GM18520 (cell line): ENCODE measurements around the gene CCR5.
"Not testable (repeated sequence)": the region's sequence is repeated elsewhere in the genome, so short reads cannot be mapped to it uniquely, and the experiment has no call there.

Source experiments
- ATAC-seq: cut with Tn5 transposase; IDR thresholded peaks from one replicate; pipeline ENCODE4 v1.9.1; 2021; ENCODE audit not compliant: unreplicated experiment

The CCR5 gene

DNA sequence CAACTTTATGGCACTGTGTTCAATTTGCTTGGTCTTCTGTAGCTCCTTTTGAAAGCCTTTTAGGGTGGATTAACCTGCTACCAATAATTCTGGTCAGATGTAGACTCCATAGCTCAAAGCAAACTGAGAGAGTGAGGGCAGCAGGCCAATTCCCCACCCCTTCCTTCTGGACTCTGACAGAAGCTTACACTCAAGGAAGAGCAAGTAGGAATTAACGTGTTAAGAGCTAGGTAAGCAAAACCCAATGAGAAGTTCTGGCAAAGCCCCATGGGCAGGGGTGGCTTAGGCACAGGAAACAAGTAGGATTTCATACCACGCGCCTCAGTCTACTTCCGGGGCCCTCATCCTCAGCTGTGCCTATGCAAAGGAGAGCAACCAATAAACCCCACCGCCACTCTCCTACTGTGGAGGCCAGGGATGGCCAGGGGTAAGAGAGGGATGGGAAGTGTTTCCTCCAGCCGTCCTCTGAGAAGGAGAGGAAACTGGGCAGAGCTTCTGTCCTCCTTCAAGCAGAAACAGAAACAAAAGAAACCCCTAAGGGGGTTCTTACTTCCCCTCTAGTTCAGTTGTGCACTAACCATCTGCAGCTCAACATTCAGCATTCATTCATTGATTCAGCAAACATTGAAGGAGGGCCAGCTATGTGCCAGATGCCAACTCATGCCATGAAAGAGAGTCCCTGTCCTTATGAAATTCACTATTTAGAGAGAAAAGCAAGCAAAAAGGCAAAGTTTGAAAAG lies 12.6 kb downstream of the CCR5 start:
- no peak for ATAC-seq

DNA sequence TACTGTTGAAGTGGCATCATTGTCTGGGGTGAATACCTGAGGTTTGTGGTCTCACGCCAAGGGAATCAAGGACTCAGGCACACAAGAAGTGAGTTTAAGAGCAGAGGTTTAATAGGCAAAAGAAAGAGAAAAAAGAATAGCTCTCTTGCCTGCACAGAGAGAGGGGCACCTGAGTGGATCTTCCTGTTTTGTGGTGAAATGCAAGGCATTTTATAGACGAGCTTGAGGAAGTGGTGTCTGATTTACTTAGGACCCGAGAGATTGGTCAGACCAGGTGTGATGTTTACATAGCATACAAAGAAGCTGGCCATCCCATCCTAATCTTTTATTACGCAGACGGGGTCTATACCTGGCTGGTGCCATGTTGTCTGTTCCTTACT lies 13.2 kb downstream of the CCR5 start:
- ATAC-seq: no peak

DNA sequence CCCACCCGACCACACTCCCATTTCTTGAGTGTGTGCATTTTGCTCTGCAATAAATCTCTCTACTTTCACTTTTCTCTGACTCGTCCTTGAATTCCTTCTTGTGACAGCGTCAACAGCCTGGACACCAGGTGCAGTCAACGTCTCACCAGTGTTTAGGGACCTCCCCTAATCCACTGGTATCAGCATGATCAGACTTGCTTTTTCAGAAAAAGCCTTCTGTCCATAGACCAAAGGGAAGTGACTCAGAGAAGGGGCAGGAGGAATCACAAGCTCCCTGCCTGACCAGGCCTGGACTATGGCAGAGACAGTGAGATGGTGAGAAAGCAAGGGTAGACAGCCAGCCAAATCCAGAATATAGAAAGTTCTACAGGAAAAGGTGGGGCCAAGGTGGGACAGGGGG lies 15.5 kb downstream of the CCR5 start:
- no peak for ATAC-seq

DNA sequence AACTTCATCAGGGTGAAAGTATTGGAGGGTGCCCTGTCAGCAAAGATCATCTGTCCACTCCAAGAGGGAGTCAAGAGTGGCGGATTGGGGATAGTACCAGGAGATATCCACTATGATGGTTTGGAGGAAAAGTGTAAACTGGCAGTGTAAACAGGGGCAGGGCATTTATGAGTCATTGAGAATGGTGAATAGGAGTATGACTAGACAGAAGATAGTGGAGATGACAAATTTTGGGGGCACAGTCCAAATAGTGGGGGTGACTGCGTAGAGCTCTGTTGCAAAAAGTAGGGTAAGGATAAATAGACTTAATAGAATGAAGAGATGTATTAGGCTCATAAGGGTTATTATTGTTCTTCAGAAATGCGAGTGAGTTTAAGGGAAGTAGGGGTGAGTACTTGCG lies 18.1 kb downstream of the CCR5 start:
- ATAC-seq: not testable (repeated sequence)

DNA sequence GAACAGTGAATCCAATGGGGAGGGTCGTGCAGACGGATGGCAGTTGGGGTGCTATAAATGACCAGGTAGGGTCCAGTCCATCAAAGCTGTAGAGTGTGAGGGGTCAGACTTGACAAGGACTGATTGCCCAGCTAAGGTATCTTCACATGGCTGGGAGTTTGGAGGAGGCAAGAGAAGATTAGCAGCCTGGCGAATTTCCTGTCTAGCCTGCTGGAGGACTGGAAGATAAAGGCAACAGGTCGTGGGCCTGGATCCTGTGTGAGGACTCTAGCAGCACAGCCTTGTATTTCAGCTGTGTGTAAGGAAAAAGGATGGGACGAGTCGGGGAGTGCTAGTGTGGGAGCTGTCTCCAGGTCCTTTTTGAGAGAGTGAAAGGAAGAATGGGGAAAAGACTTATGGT lies 18.6 kb downstream of the CCR5 start:
- no peak for ATAC-seq

DNA sequence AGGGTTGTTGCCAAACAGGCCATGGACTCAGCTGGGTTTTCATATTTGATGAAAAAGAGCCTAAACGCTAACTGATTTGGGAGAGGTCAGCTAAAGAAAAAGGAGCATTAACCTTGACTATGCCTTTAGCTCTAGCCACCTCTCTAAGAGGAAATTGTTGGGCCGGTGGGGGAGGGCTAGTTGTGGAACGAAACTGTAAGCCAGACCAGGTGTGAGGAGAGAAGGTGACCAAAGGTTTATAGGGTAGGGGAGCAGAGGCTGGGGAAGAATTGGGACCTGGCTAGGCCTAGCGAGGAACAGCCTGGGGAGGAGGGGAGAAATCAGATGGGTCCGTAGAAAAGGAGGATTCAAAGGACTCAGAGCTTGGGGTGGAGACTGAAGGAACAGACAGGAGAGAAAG lies 20.8 kb downstream of the CCR5 start:
- ATAC-seq: not testable (repeated sequence)

DNA sequence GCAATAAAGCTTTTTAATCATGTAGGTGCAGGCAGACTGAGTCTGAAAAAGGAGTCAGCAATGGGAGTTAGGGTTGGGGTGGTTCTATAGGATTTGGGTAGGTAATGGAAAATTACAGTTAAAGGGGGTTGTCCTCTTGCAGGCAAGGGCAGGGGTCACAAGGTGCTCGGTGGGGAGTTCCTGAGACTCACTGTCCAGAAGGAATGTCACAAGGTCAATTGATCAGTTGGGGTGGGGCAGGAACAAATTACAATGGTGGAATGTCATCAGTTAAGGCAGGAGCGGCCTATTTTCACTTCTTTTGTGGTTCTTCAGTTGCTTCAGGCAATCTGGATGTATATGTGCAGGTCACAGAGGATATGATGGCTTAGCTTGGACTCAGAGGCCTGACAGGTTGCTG lies 22.3 kb downstream of the CCR5 start:
- no peak for ATAC-seq

DNA sequence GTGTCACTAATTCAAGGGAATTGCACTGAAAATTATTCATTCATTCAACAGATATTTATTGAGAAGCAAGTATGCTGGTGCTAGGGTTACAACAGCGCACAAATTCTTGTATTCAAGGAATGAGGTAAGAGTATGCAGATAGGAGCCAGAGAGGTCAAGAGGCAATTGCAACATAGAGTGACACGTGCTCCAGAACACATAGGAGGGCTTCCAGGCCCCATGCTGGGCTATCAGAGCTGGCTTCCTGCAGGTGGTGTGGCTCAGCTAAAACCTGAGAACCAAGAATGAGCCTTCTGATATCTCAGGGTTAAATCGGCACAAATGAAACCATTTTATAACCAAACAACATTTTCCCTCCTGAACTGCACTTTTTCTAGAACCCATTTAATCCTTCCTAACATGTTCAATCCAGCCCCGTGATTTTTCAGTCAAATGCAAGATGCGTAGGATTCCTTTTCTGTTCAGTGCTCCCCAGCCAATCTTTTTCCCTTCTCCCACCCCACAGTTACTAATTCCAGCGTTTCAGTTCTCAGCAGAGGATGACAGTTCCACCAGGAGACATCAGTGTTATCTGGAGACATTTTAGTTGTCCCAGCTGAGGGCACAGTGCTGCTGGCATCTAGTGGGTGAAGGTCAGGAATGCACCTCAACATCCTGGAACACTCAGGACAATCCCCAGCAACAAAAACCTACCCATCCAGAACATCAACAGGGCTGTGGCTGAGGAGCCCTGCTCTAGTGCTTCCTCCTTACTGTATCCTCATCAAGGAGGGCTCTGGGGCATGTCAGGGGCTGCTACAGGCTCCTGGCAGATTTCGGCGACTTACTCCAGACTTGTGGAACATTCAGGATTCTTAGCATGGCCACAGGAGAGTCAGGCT lies 23.0 kb downstream of the CCR5 start:
- no peak for ATAC-seq

DNA sequence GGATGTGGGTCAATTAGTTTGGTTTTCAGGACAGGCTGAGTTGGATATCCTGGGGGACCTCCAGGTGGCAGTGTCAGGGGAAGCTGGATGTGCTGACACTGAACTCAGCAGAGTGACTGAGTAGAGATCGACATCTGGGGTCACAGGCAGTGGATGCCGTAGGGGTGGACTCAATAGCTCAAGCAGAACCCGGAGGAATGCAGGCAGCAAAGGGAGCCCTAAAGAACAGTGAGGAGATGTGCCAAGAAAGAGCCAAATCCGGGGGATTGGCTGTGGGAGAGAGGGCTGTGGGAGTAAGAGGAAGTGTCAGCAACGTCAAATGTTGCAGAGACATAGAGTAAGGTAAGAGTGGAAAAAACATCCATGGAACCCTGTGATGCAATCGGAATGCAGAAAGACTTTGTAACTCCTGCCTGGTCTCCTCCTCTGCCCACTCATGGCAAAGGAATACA lies 24.5 kb downstream of the CCR5 start:
- no peak for ATAC-seq

DNA sequence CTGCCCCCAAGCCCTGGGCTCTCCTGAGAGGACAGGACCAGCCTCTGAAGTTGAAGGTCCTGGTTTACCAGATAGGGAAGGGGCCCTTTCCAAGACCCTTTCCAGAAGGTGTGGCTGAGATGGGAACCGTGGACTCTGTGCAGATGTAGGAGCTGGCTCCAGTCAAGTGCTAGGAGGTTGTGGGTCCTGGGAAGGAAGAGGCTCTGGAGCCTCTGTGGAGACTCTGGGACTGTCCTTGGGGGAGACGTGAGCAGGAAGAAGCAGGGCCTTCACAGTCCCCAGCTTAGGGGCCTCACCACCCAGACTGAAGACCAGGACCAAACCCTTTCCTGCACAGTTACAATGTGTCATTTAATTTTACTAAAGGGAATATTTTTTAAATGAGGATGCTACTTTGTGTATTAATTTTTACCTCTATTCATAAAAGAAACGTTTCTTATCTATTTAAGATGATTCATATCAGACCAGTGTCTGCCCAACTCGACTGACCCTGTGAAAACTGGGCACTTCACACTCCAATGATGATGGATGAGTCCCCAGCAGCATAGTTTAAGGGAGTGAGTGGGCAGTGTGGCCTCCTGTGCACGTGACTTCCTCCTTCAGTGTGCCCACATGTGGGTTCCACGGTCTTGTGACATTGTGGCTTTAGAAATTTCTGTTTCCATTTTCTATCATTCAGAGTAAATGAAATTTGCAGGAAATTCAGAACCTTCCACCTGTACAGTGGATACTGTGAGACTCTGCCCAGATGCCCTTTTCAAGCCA lies 25.2 kb downstream of the CCR5 start:
- no peak for ATAC-seq

DNA sequence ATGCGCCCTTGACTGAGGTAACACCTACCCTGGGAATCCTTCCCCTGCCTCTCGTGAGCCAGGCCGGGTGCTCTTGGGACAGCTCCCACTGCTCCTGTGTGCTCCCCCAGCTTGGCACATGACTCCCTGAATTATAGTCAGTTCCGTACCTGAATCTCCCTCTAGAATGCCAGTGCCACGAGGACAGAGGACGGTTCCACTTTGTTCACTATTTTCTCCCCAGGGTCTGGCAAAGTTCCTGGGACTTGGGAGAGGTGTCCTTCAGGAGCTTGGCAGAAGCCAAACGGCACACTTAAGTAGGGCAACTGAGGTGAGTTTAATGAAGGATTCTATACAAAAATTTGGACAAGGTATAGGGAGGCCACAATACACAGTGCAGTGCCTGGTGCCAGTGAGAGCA lies 26.4 kb downstream of the CCR5 start:
- ATAC-seq: no peak

DNA sequence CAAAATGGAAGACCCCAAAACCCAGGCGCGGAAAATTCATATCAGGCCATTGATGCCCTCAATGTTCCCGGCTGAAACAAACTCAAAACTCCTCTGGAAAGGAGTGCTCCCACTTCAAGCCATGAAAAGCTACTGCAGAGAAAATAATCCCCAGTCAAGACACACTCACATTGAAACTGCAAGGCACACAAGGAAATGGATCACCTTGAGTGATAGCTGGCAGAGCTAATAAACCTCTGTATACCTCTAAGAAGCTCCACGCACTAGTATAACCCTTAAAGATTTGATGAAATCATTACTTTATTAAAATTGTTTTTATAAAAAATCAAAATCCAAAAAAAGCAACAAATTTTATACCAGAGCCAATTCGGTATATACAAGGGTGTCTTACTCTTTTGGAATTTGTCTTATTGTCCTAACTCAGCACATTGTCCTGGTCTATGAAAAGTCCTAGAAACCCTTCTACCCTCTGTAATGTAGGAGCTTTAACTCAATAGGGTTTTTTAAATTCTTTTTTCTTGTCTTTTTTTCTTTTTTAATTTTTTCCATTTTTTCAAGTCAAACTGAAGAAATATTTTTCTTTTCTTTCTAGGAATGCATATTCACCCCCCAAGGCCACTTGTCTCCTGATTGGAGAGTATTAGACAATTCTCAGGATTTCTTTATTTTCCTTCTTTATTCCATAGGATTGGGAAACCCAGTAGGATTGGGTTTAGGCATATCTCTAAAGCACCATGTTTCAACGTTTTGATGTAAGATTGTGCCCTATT lies 27.6 kb downstream of the CCR5 start:
- no peak for ATAC-seq

DNA sequence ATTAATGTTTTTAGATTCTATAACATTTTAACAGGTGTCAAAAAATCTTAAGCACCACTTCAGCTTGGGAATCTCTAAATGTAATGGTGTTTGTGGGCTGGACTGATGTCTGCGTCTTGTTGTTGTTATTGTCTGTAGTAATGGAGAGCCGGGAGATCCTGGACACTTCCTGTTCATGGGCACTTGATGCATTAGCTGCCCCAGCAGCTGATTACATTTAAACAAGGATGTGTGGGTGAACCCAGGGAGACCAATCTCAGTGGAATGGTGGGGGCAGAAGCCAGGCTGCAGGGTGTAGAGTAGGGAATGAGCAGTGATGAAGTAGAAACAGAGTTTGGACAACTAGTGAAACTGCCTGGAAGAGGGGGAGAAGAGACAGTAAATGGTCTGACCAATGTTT lies 28.4 kb downstream of the CCR5 start:
- ATAC-seq: no peak

DNA sequence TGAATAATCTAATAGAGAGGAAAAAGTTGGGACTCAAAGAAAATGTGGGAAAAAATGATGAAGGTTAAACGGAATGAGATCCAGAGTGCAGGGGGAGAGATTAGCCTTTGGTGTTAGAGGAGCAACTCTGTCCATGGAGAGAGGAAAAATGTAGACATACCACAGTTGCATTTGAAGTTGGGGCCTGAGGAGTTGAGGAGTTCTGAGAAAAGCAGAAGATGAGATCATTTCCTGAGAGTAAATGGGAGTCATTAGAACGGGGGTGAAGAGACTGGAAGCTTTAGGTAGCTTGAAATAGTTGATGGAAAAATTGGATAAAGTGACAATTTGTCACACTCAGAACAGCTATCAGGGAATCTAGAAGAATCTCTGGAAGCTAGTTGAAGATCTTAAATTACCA lies 28.8 kb downstream of the CCR5 start:
- ATAC-seq: no peak

DNA sequence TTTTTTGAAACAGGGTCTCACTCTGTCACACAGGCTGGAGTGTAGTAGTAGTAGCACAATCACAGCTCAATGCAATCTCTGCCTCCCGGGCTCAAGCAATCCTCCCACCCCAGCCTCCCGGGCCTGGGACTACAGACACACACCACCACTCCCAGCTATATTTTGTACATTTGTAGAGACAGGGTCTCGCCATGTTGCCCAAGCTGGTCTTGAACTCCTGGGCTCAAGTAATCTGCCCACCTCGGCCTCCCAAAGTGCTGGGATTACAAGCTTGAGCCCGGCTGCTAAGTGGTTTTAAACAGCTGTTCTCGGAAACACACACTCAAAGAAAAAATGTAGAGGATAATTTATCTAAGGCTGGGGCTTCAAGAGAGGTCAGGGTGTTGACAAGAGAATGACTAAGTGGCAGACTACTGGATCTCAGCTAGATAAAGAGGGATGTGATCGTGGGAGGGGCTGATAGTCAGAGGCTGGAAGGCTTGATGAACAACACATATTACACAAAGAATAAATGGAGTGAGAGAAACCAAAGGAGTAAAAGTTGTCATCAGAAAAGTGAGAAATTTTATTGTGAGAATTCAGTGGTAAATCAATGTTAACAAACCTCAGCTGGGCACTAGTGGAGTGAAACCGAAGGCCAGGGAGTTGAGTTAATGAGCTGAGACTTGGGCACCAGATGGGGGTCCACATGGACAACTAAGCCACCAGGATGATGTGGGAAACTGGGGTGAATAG lies 29.4 kb downstream of the CCR5 start:
- ATAC-seq: no peak

DNA sequence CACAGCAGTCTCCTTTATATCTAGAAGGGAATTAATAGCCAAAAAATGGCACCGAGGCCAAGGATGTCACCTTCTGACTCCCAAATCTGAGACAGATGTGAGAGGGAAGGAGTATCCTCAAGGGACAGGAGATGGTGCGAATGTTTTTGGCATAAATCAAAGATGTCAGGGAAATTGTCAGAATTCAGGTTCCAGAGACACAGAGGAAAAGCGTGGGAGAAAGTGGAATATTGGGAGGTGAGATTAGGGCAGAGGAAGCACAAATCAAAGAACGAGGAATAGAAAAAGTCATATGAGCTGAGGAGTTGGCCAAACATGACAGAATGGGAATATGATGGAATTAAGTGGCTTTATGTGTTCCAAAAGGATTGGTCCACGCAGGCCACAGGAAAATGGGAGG lies 30.1 kb downstream of the CCR5 start:
- ATAC-seq: no peak

DNA sequence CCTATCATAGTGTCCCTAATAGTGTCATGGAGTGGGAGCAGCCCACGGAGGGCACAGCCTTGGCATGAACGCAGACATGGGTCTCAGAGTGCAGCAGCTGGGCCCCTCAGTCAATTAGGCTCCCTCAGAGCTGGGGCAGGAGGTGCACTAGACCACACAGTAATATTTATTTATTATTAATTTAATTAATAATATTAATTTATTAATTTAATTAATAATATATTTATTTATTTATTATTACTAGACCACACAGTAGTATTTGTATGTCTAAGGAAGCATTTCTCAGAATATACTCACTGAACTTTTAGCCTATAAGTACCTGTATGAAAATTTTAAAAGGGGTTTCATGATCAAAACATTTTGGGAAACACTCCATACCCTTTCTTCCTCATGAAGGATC lies 30.8 kb downstream of the CCR5 start:
- no peak for ATAC-seq

DNA sequence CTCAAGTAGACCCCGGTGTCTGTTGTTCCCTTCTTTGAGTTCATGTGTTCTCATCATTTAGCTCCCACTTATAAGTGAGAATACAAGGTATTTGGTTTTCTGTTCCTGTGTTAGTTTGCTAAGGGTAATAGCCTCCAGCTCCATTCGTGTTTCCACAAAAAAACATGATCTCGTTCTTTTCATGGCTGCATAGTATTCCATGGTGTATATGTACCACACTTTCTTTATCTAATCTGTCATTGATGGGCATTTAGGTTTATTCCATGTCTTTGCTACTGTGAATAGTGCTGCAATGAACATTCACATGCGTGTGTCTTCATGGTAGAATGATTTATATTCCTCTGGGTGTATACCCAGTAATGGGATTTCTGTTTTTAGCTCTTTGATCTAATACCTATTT lies 32.2 kb downstream of the CCR5 start:
- not testable (repeated sequence) for ATAC-seq

DNA sequence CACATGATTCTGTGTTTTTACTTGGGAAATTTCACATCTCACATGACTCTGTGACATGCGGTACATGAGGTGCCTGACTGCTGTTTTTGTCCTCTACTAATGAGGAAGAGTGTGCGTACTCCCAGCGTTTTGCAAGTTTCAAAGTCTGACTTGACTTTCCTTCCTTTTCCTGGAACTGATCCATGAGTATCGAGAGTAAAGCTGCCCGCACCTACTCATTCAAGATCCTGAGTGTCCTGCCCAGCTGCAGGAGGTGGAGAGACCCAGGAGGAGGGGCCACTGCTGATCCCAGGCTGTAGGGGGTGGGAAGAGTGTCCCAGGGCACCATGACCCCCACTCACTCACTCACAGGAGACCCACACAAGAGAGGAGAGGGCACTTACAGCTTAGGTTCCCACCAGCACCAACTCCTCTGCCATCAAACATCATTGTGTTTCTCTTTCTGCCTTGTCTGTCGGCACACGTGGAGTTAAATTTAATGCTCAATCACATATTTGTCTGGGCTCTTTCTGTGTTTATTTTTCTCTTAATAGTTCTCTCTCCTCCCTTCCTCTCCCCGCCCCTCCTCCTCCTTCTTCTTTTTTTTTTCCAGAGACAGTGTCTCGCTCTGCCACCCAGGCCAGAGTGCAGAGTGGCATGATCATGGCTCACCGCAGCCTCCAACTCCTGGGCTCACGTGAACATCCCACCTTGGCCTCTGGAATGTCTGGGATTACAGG lies 34.7 kb downstream of the CCR5 start:
- no peak for ATAC-seq

DNA sequence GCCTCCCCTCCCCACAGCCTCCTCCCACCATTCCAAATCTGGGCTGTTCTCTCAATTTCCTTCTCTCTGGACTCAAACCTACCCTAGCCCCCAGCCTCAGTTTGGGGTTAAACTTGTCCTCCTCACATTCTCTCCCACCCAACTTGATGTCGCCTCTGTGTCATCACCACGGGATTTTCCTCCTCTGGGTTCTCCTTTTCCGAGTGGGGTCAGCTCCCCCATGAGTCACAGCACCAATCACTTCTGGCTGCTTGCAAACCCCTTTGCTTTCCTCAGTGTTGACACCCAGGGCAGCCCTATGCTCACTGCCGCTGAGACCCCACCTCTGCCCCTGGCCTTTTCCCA lies 35.7 kb downstream of the CCR5 start:
- ATAC-seq: no peak
